GM12873 (cell line): ENCODE measurements around the gene DERL2.

ENCODE experiments used
- CTCF ChIP-seq: IDR thresholded peaks from 2 replicates; pipeline ENCODE4 v1.5.1; 2012; ENCODE audit warnings: low read depth, mild to moderate bottlenecking, moderate library complexity, low read length, control low read depth; ENCODE audit not compliant: insufficient read depth; ENCODE audit errors: missing control alignments

DERL2 gene

GRCh38 chr17:5485270-5486205 is at the start of gene DERL2:
Gene DERL2 (minus strand): TSS chr17:5486178. CDS start chr17:5486161, 17 bp downstream.
- no peak for TF ChIP-seq CTCF

- no peak for TF ChIP-seq CTCF
Observed at GRCh38 chr17:5535436-5535835, 49.5 kb upstream of the DERL2 start.

- no peak for TF ChIP-seq CTCF
Observed at GRCh38 chr17:5533486-5534315, 47.7 kb upstream of the DERL2 start.

GRCh38 chr17:5532581-5532980 is 46.6 kb upstream of the DERL2 start:
- TF ChIP-seq CTCF, result no peak

GRCh38 chr17:5531085-5531418 is 45.1 kb upstream of the DERL2 start:
- no peak for TF ChIP-seq CTCF

GRCh38 chr17:5530265-5531084 is 44.5 kb upstream of the DERL2 start:
- no peak for TF ChIP-seq CTCF
